GM12872 (cell line): ENCODE measurements around the gene ZNF710.

Source experiments
- CTCF ChIP-seq: IDR thresholded peaks from 3 replicates; pipeline ENCODE4 v1.5.1; 2011; ENCODE audit warnings: low read depth, mild to moderate bottlenecking, low read length, moderate library complexity; ENCODE audit not compliant: insufficient read depth

The ZNF710 gene

GRCh38 chr15:90043530-90044010 is 42.4 kb downstream of the ZNF710 start:
- TF ChIP-seq CTCF = no peak

- no peak for TF ChIP-seq CTCF
Measured at GRCh38 chr15:90044191-90044590, 43.1 kb downstream of the ZNF710 start.

DNA sequence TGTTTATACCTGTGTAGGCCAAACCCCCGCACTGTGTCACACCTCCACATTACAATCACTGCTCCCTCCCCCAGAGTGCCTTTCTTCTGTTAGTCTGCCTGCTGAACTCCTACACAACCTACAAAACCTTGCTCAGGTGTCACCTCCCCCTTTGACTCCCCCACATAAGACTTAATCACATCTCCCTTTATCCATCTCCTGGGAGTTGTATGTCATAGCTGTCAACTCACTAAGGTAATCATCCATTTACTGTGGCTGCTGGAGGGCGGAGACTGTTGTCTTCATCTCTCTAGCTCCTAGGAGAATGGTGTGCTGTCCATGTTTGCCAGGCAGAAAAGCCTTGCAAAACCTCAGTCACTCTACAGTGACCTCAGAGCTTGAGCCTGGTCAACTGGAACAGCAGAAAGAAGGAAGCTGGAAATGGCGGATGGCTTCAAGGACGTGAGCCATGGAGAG is 43.8 kb downstream of the ZNF710 start:
- no peak for TF ChIP-seq CTCF

DNA sequence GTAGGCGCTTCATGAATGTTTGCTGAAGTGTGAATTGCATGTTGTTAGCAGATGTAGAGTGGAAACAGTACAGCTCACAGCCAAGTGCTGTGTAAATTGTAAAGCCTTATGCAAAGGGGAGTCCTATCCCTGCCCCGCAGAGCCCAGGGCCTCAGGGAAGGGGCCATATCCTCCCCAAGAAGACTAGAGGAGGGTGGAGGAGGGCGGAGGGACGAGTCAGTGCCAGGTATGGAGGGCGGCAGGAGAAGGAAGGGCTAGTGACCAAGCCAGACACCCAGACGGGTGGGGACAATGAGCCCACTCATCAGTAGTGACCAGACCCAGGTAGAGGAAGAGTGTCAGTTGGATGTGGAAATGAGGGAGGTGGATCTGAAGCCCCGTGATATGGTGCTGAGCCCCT is 45.2 kb downstream of the ZNF710 start:
- no peak for TF ChIP-seq CTCF

DNA sequence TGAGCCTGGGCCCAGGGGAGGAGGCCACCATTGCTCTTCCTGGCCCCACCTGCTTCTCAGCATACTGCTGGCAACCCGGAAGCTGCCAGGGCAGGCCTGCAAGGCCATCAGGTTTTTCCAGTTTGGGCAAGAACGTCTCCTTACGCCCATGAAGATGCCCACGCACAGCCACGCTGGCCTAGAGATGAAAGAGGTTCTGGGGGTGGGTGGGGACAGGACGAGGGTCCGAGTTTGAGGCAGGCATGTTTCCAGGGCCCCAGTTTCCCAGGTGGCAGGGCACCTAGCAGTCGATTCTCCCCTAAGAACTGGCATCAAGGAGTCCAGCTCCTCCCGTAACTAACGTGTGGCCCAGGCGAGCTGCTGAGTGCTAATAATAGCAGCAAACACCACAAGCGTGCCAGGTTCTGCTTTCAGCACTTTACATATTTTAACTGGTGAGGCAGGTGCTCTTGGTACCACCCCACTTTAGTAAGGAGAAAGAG is 45.8 kb downstream of the ZNF710 start:
- no peak for TF ChIP-seq CTCF

DNA sequence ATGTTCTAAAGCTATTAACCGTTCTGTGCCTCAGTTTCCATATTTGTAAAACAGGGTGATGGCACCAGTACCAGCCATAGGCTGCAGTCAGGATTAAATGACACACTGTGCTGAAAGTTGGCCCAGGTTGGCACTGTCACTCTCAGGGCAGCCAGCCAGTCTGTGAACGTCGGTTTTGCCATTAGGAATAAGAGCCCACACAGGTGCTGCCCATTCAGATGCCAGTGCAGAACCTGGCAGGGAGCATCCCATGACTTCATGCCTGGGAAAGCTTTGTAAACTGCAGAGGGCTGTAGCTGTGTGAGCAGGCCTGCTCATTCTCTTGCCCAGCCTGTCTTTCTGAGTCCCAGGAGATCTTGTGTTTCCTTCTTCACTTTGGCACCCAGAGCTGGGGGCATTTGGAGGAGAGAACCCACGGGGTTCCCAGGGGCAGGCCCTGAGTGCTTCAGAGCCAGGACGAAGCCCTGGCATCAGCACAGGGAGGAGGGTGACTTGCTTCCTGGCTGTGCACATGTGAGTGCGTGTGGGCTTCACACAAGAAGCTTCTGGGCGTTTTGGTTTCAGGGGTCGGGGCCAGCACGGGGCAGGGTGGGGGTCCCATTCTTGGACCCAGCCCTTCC is 46.9 kb downstream of the ZNF710 start:
- no peak for TF ChIP-seq CTCF

- no peak for TF ChIP-seq CTCF
Measured at GRCh38 chr15:90049030-90049429, 47.9 kb downstream of the ZNF710 start.
